Suprapubic skin (tissue), 3 donors: ENCODE data around the gene TRAPPC8.

ENCODE experiments used
- POLR2A ChIP-seq, 2 donors: fragments of 450-650 bp; IDR thresholded peaks; one replicate each; pipeline ENCODE4 v1.6.1; 2017; ENCODE audit warnings: antibody characterized with exemption in 2 of 2, mild to moderate bottlenecking in 2 of 2, moderate library complexity in 2 of 2
- TF ChIP-seq, protein P1 (sequence below), 2 donors: fragments of 200-600 bp in 1 of 2; fragments of 450-650 bp in 1 of 2; sonication (generic) in 1 of 2; IDR thresholded peaks; one replicate each; pipeline ENCODE4 v1.5.1; 2016 to 2019; ENCODE audit warnings: antibody characterized with exemption in 2 of 2, mild to moderate bottlenecking in 1 of 2, moderate library complexity in 1 of 2

GRCh38 chr18:31950583-31950982, 7.7 kb upstream of the TRAPPC8 start:
- TF ChIP-seq POLR2A (IDR thresholded peaks at IDR 0.05), result no peak
- TF ChIP-seq, protein P1, sequence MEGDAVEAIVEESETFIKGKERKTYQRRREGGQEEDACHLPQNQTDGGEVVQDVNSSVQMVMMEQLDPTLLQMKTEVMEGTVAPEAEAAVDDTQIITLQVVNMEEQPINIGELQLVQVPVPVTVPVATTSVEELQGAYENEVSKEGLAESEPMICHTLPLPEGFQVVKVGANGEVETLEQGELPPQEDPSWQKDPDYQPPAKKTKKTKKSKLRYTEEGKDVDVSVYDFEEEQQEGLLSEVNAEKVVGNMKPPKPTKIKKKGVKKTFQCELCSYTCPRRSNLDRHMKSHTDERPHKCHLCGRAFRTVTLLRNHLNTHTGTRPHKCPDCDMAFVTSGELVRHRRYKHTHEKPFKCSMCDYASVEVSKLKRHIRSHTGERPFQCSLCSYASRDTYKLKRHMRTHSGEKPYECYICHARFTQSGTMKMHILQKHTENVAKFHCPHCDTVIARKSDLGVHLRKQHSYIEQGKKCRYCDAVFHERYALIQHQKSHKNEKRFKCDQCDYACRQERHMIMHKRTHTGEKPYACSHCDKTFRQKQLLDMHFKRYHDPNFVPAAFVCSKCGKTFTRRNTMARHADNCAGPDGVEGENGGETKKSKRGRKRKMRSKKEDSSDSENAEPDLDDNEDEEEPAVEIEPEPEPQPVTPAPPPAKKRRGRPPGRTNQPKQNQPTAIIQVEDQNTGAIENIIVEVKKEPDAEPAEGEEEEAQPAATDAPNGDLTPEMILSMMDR (IDR thresholded peaks at IDR 0.05), result no peak
